ENCODE measurements around the gene NELFA.

Gene NELFA

GRCh38 chr4:1983053-1983845 is 25.5 kb downstream of the NELFA start:
- H3K9me3 ChIP-seq (ENCODE audit: control insufficient read depth, low read length), result no peaks in the 10 kb centered on the region
- no peak overlapping the region for H3K4me3 ChIP-seq (ENCODE audit: insufficient read depth, low read depth, low read length, poor library complexity, severe bottlenecking)
- H3K36me3 ChIP-seq (ENCODE audit: control insufficient read depth, insufficient read depth, low read length), result peaks cover 89% of the 10 kb centered on the region
- H3K4me1 ChIP-seq (ENCODE audit: control insufficient read depth, insufficient read depth, low read length, poor library complexity, severe bottlenecking), result no peaks in the 10 kb centered on the region
- H3K27ac ChIP-seq (ENCODE audit: insufficient read depth, low read length, poor library complexity, severe bottlenecking), result no peak overlapping the region
- no peaks in the 10 kb centered on the region for H3K27me3 ChIP-seq (replicated peaks; ENCODE audit: control insufficient read depth, insufficient read depth, low read length, poor library complexity, severe bottlenecking)
- no peak for DNase-seq

- Histone ChIP-seq H3K27me3 (replicated peaks; ENCODE audit: control insufficient read depth, insufficient read depth, low read length, poor library complexity, severe bottlenecking) (no peaks in the 10 kb centered on the region), H3K4me3 (ENCODE audit: insufficient read depth, low read depth, low read length, poor library complexity, severe bottlenecking) (no peak overlapping the region), H3K27ac (ENCODE audit: insufficient read depth, low read length, poor library complexity, severe bottlenecking) (no peak overlapping the region), H3K36me3 (ENCODE audit: control insufficient read depth, insufficient read depth, low read length) (peaks cover 82% of the 10 kb centered on the region), H3K9me3 (ENCODE audit: control insufficient read depth, low read length) (no peaks in the 10 kb centered on the region), H3K4me1 (ENCODE audit: control insufficient read depth, insufficient read depth, low read length, poor library complexity, severe bottlenecking) (no peaks in the 10 kb centered on the region)
- no peak for DNase-seq
Measured at GRCh38 chr4:1982124-1983052, 26.4 kb downstream of the NELFA start.

GRCh38 chr4:1981251-1982058 is 27.3 kb downstream of the NELFA start:
- H3K9me3 ChIP-seq (ENCODE audit: control insufficient read depth, low read length), result no peaks in the 10 kb centered on the region
- no peak for DNase-seq
- no peaks in the 10 kb centered on the region for H3K27me3 ChIP-seq (replicated peaks; ENCODE audit: control insufficient read depth, insufficient read depth, low read length, poor library complexity, severe bottlenecking)
- no peak overlapping the region for H3K27ac ChIP-seq (ENCODE audit: insufficient read depth, low read length, poor library complexity, severe bottlenecking)
- no peaks in the 10 kb centered on the region for H3K4me1 ChIP-seq (ENCODE audit: control insufficient read depth, insufficient read depth, low read length, poor library complexity, severe bottlenecking)
- H3K36me3 ChIP-seq (ENCODE audit: control insufficient read depth, insufficient read depth, low read length), result peaks cover 80% of the 10 kb centered on the region
- no peak overlapping the region for H3K4me3 ChIP-seq (ENCODE audit: insufficient read depth, low read depth, low read length, poor library complexity, severe bottlenecking)

GRCh38 chr4:1980561-1981041 is 28.2 kb downstream of the NELFA start:
- no peaks in the 10 kb centered on the region for H3K27me3 ChIP-seq (replicated peaks; ENCODE audit: control insufficient read depth, insufficient read depth, low read length, poor library complexity, severe bottlenecking)
- no peak overlapping the region for H3K4me3 ChIP-seq (ENCODE audit: insufficient read depth, low read depth, low read length, poor library complexity, severe bottlenecking)
- H3K27ac ChIP-seq (ENCODE audit: insufficient read depth, low read length, poor library complexity, severe bottlenecking), result no peak overlapping the region
- no peaks in the 10 kb centered on the region for H3K9me3 ChIP-seq (ENCODE audit: control insufficient read depth, low read length)
- H3K36me3 ChIP-seq (ENCODE audit: control insufficient read depth, insufficient read depth, low read length), result peaks cover 80% of the 10 kb centered on the region
- H3K4me1 ChIP-seq (ENCODE audit: control insufficient read depth, insufficient read depth, low read length, poor library complexity, severe bottlenecking), result no peaks in the 10 kb centered on the region
- no peak for DNase-seq

GRCh38 chr4:1979477-1980196 is 29.1 kb downstream of the NELFA start:
- Histone ChIP-seq H3K4me3 (ENCODE audit: insufficient read depth, low read depth, low read length, poor library complexity, severe bottlenecking) (no peak overlapping the region), H3K4me1 (ENCODE audit: control insufficient read depth, insufficient read depth, low read length, poor library complexity, severe bottlenecking) (no peaks in the 10 kb centered on the region), H3K36me3 (ENCODE audit: control insufficient read depth, insufficient read depth, low read length) (peaks cover 79% of the 10 kb centered on the region), H3K27ac (ENCODE audit: insufficient read depth, low read length, poor library complexity, severe bottlenecking) (no peak overlapping the region), H3K27me3 (replicated peaks; ENCODE audit: control insufficient read depth, insufficient read depth, low read length, poor library complexity, severe bottlenecking) (no peaks in the 10 kb centered on the region), H3K9me3 (ENCODE audit: control insufficient read depth, low read length) (no peaks in the 10 kb centered on the region)
- DNase-seq, result no peak

GRCh38 chr4:1978741-1979476 is 29.9 kb downstream of the NELFA start:
- Histone ChIP-seq H3K27me3 (replicated peaks; ENCODE audit: control insufficient read depth, insufficient read depth, low read length, poor library complexity, severe bottlenecking) (no peaks in the 10 kb centered on the region), H3K27ac (ENCODE audit: insufficient read depth, low read length, poor library complexity, severe bottlenecking) (no peak overlapping the region), H3K36me3 (ENCODE audit: control insufficient read depth, insufficient read depth, low read length) (peaks cover 71% of the 10 kb centered on the region)

GRCh38 chr4:1978226-1978625 is 30.5 kb downstream of the NELFA start:
- no peak overlapping the region for H3K4me3 ChIP-seq (ENCODE audit: insufficient read depth, low read depth, low read length, poor library complexity, severe bottlenecking)
- DNase-seq, result no peak
- H3K27me3 ChIP-seq (replicated peaks; ENCODE audit: control insufficient read depth, insufficient read depth, low read length, poor library complexity, severe bottlenecking), result no peaks in the 10 kb centered on the region
- peaks cover 65% of the 10 kb centered on the region for H3K36me3 ChIP-seq (ENCODE audit: control insufficient read depth, insufficient read depth, low read length)
- H3K9me3 ChIP-seq (ENCODE audit: control insufficient read depth, low read length), result no peaks in the 10 kb centered on the region
- no peaks in the 10 kb centered on the region for H3K4me1 ChIP-seq (ENCODE audit: control insufficient read depth, insufficient read depth, low read length, poor library complexity, severe bottlenecking)
- H3K27ac ChIP-seq (ENCODE audit: insufficient read depth, low read length, poor library complexity, severe bottlenecking), result no peak overlapping the region

More at GRCh38 chr4:1978741-1979476, 29.9 kb downstream of the NELFA start:
- no peaks in the 10 kb centered on the region for H3K4me1 ChIP-seq (ENCODE audit: control insufficient read depth, insufficient read depth, low read length, poor library complexity, severe bottlenecking)
- H3K9me3 ChIP-seq (ENCODE audit: control insufficient read depth, low read length), result no peaks in the 10 kb centered on the region
- DNase-seq, result no peak
- H3K4me3 ChIP-seq (ENCODE audit: insufficient read depth, low read depth, low read length, poor library complexity, severe bottlenecking), result no peak overlapping the region

- Histone ChIP-seq H3K36me3 (ENCODE audit: control insufficient read depth, insufficient read depth, low read length) (peaks cover 50% of the 10 kb centered on the region), H3K4me3 (ENCODE audit: insufficient read depth, low read depth, low read length, poor library complexity, severe bottlenecking) (no peak overlapping the region), H3K27ac (ENCODE audit: insufficient read depth, low read length, poor library complexity, severe bottlenecking) (no peak overlapping the region), H3K9me3 (ENCODE audit: control insufficient read depth, low read length) (no peaks in the 10 kb centered on the region), H3K27me3 (replicated peaks; ENCODE audit: control insufficient read depth, insufficient read depth, low read length, poor library complexity, severe bottlenecking) (no peaks in the 10 kb centered on the region), H3K4me1 (ENCODE audit: control insufficient read depth, insufficient read depth, low read length, poor library complexity, severe bottlenecking) (no peaks in the 10 kb centered on the region)
- no peak for DNase-seq
Measured at GRCh38 chr4:1976416-1977352, 32.1 kb downstream of the NELFA start.

Data from effector memory CD4-positive, alpha-beta T cell (primary cell).